H1 (cell line): ENCODE data around the gene RNF43. TPM values are rescaled to one million over a fixed set of nuclear protein-coding genes. Genes with fewer than 3 reads are reported as not detected.

ENCODE experiments used
- CTCF ChIA-PET: fragments of 300-600 bp; sonication (Branson Sonifier 250); formaldehyde crosslinking; loops from one replicate; lab custom pipeline; 2021; ENCODE audit not compliant: partially characterized antibody; lab: Charles Lee
- POLR2A ChIA-PET: fragments of 300-600 bp; sonication (Branson Sonifier 250); formaldehyde crosslinking; loops from one replicate; lab custom pipeline; 2021; ENCODE audit warnings: inconsistent platforms; ENCODE audit not compliant: partially characterized antibody; lab: Charles Lee
- DNase-seq, 2 experiments: peaks; one replicate each; pipeline versions ENCODE4 v3.0.0 to v3.0.0-alpha.2; 2010 to 2022; ENCODE audit warnings: low spot score in 2 of 2, low read depth in 1 of 2, mixed read lengths in 1 of 2
- FAIRE-seq: peaks from 2 replicates; lab custom pipeline; 2011; peaks lifted over from hg19 to GRCh38; lab: Jason Lieb, UNC
- H2AFZ ChIP-seq: 2 replicates; pipeline ENCODE4 v1.8.1; 2012; ENCODE audit warnings: low read length, inconsistent platforms
- H2AK5ac ChIP-seq: 2 replicates; pipeline ENCODE4 v1.6.1; 2013; ENCODE audit warnings: low read depth, low read length
- H2BK120ac ChIP-seq: replicated peaks from 2 replicates; pipeline ENCODE3; 2013; ENCODE audit warnings: low read depth, low read length, inconsistent platforms
- H2BK12ac ChIP-seq: 2 replicates; pipeline ENCODE4 v1.6.1; 2013; ENCODE audit warnings: low read depth, low read length
- H2BK15ac ChIP-seq: 2 replicates; pipeline ENCODE4 v1.6.1; 2013; ENCODE audit warnings: low read length
- H2BK20ac ChIP-seq: 2 replicates; pipeline ENCODE4 v1.6.1; 2013; ENCODE audit warnings: low read length
- H2BK5ac ChIP-seq: 2 replicates; pipeline ENCODE4 v1.6.1; 2013; ENCODE audit warnings: low read depth, low read length
- H3K14ac ChIP-seq: 2 replicates; pipeline ENCODE4 v1.6.1; 2013; ENCODE audit warnings: inconsistent platforms; ENCODE audit not compliant: insufficient read length
- H3K18ac ChIP-seq: 2 replicates; pipeline ENCODE4 v1.6.1; 2013; ENCODE audit warnings: low read length; ENCODE audit errors: extremely low read depth
- H3K23ac ChIP-seq: 2 replicates; pipeline ENCODE4 v1.6.1; 2013; ENCODE audit warnings: inconsistent platforms; ENCODE audit not compliant: insufficient read length
- H3K23me2 ChIP-seq: 2 replicates; pipeline ENCODE4 v1.6.1; 2013; ENCODE audit warnings: low read depth, low read length
- H3K27ac ChIP-seq: 2 replicates; pipeline ENCODE4 v1.6.1; 2011; ENCODE audit warnings: low read depth, low read length, inconsistent platforms
- H3K27me3 ChIP-seq, 4 experiments: replicated peaks in 1 of 4; 1 replicate in 1 of 4; 2 replicates in 3 of 4; pipeline versions ENCODE4 v1.6.1 to v1.8.1; 2011 to 2013; ENCODE audit warnings: low read length in 3 of 4, mild to moderate bottlenecking in 3 of 4, inconsistent platforms in 2 of 4, mixed read lengths in 2 of 4, moderate library complexity in 1 of 4; ENCODE audit not compliant: control insufficient read depth in 3 of 4, insufficient read depth in 3 of 4; ENCODE audit errors: extremely low read depth in 1 of 4
- H3K36me3 ChIP-seq, 4 experiments: 2 replicates each; pipeline versions ENCODE4 v1.6.1 to v1.8.1; 2011 to 2013; ENCODE audit warnings: mild to moderate bottlenecking in 4 of 4, low read length in 3 of 4, moderate library complexity in 2 of 4, control low read depth in 1 of 4, inconsistent platforms in 1 of 4; ENCODE audit not compliant: insufficient read depth in 4 of 4, control insufficient read depth in 2 of 4
- H3K4ac ChIP-seq: replicated peaks from 2 replicates; pipeline ENCODE3; 2013; ENCODE audit warnings: low read length, low read depth, mixed read lengths, inconsistent platforms; ENCODE audit not compliant: insufficient read length
- H3K4me1 ChIP-seq, 4 experiments: replicated peaks in 1 of 4; 1 replicate in 1 of 4; 2 replicates in 3 of 4; pipeline versions ENCODE4 v1.6.1 to v1.8.1; 2011 to 2013; ENCODE audit warnings: low read length in 3 of 4, inconsistent platforms in 2 of 4, mixed read lengths in 1 of 4; ENCODE audit not compliant: insufficient read depth in 4 of 4, control insufficient read depth in 3 of 4
- H3K4me2 ChIP-seq, 2 experiments: 2 replicates each; pipeline versions ENCODE4 v1.6.1 to v1.8.1; 2011 to 2013; ENCODE audit warnings: low read depth in 2 of 2, low read length in 2 of 2, control low read depth in 1 of 2, inconsistent platforms in 1 of 2, mild to moderate bottlenecking in 1 of 2; ENCODE audit not compliant: insufficient read depth in 1 of 2
- H3K4me3 ChIP-seq, 4 experiments: fragments of 200-600, 300-600 bp in 1 of 4; sonication (generic), shearing (Covaris generic), sonication (Bioruptor Twin) in 1 of 4; 2 replicates each; pipeline versions ENCODE4 v1.5.1 to v1.8.1; 2011 to 2016; ENCODE audit warnings: low read length in 4 of 4, low read depth in 3 of 4, control low read depth in 2 of 4, inconsistent platforms in 2 of 4, mild to moderate bottlenecking in 2 of 4, mixed read lengths in 1 of 4, moderate library complexity in 1 of 4; ENCODE audit not compliant: insufficient read depth in 2 of 4; ENCODE audit errors: extremely low read depth in 1 of 4
- H3K56ac ChIP-seq: replicated peaks from 2 replicates; pipeline ENCODE3; 2013; ENCODE audit warnings: low read depth, mild to moderate bottlenecking, mixed read lengths, low read length, inconsistent platforms; ENCODE audit not compliant: insufficient read length
- H3K79me1 ChIP-seq: 2 replicates; pipeline ENCODE4 v1.6.1; 2013; ENCODE audit warnings: low read depth, low read length, control low read depth
- H3K79me2 ChIP-seq, 2 experiments: 2 replicates each; pipeline versions ENCODE4 v1.6.1 to v1.8.1; 2012 to 2013; ENCODE audit warnings: low read length in 2 of 2, mild to moderate bottlenecking in 2 of 2, inconsistent platforms in 1 of 2; ENCODE audit not compliant: insufficient read depth in 2 of 2, control insufficient read depth in 1 of 2
- H3K9ac ChIP-seq, 4 experiments: replicated peaks in 1 of 4; 1 replicate in 1 of 4; 2 replicates in 3 of 4; pipeline versions ENCODE4 v1.6.1 to v1.8.1; 2011 to 2013; ENCODE audit warnings: low read depth in 3 of 4, low read length in 3 of 4, control low read depth in 2 of 4, mild to moderate bottlenecking in 2 of 4, moderate library complexity in 2 of 4, inconsistent platforms in 1 of 4; ENCODE audit errors: extremely low read depth in 1 of 4
- H3K9me3 ChIP-seq, 2 experiments: 2 replicates each; pipeline versions ENCODE4 v1.6.1 to v1.8.1; 2012 to 2013; ENCODE audit warnings: mild to moderate bottlenecking in 2 of 2, moderate library complexity in 2 of 2, control low read depth in 1 of 2, inconsistent platforms in 1 of 2, low read depth in 1 of 2, low read length in 1 of 2, mixed read lengths in 1 of 2; ENCODE audit not compliant: insufficient read depth in 2 of 2
- H4K20me1 ChIP-seq, 2 experiments: replicated peaks in 1 of 2; 2 replicates each; pipeline versions ENCODE3 to v1.8.1; 2011 to 2013; ENCODE audit warnings: inconsistent platforms in 2 of 2, low read length in 2 of 2, mild to moderate bottlenecking in 1 of 2; ENCODE audit not compliant: insufficient read depth in 2 of 2, control insufficient read depth in 1 of 2
- H4K5ac ChIP-seq: 2 replicates; pipeline ENCODE4 v1.6.1; 2013; ENCODE audit warnings: low read length, low read depth, mixed read lengths, inconsistent platforms; ENCODE audit not compliant: insufficient read length
- H4K8ac ChIP-seq: 2 replicates; pipeline ENCODE4 v1.8.0; 2013; ENCODE audit warnings: mild to moderate bottlenecking, moderate library complexity, low read length, inconsistent platforms; ENCODE audit not compliant: insufficient read depth; ENCODE audit errors: extremely low read depth
- H4K91ac ChIP-seq: replicated peaks from 2 replicates; pipeline ENCODE3; 2013; ENCODE audit warnings: low read length, mixed read lengths, inconsistent platforms; ENCODE audit not compliant: insufficient read length
- JUND ChIP-seq: IDR thresholded peaks from 2 replicates; pipeline ENCODE4 v1.6.1; 2011; ENCODE audit warnings: mild to moderate bottlenecking, improper control_type of control experiment, low read length
- MAFK ChIP-seq: IDR thresholded peaks from 2 replicates; pipeline ENCODE4 v1.6.1; 2012; ENCODE audit warnings: low read depth, mild to moderate bottlenecking, improper control_type of control experiment, low read length
- WGBS, 2 experiments: shearing (Covaris generic) in 1 of 2; methylation state at CpG; one replicate each; pipeline versions ENCODE4 v1.1.6 to v1.1.7; 2013 to 2015; ENCODE audit warnings: low lambda C conversion rate in 2 of 2, mixed read lengths in 2 of 2, inconsistent platforms in 1 of 2, low coverage in 1 of 2, missing lambda C conversion rate in 1 of 2; ENCODE audit not compliant: insufficient replicate concordance in 2 of 2, insufficient coverage in 1 of 2, insufficient read length in 1 of 2; ENCODE audit errors: extremely low coverage in 1 of 2, missing lambda C conversion rate in 1 of 2; 5-methylcytosine and 5-hydroxymethylcytosine counted together
- polyA plus RNA-seq, 7 experiments: library from polyadenylated mRNA; depleted of rRNA in 3 of 7; stranded (reverse) in 5 of 7; unstranded in 2 of 7; fragments of >200 nt in 5 of 7; fragments of 200-250 nt in 2 of 7; gene quantifications; 1 replicate in 5 of 7; 2 replicates in 1 of 7; 4 replicates in 1 of 7; pipeline versions ENCODE4 v1.2.1 to v1.2.3, GENCODE V29; 2011 to 2013; ENCODE audit warnings: missing spikeins in 2 of 7, mixed read lengths in 2 of 7
- total RNA-seq: library from RNA; stranded (reverse); fragmentation: NEBNext Ultra II Directional; extraction: Animal tissue kit (Norgen Biotek cat#: 25700); gene quantifications from 2 replicates; pipeline ENCODE4 v1.2.1, GENCODE V29; 2021

Gene RNF43
- total and polyA plus RNA-seq, 2 of the 8 experiments (the other 6 are each of a cell fraction or from before 2014, with no cell fraction given), result 0.89 to 1.5 TPM

GRCh38 chr17:58432806-58433573, 15.7 kb upstream of the RNF43 start:
- Histone ChIP-seq H2BK120ac (no peak overlapping the region), H3K9ac (no peak overlapping the region), H2AFZ (no peak overlapping the region), H3K4me2 (no peak overlapping the region), H3K79me1 (no peaks in the 10 kb centered on the region), H3K27me3 (peaks cover 0 to 2% (median 0%) of the 10 kb centered on the region in 4 experiments; a peak in 1 of 7 replicates), H3K79me2 (no peaks in the 10 kb centered on the region), H4K5ac (no peak overlapping the region), H3K14ac (no peak overlapping the region), H4K8ac (no peak overlapping the region), H3K23ac (no peak overlapping the region)
- POLR2A ChIA-PET, result interaction anchor here (1.0 to 1.1 kb wide), 3 partner anchors 13 to 81 kb away, joined by 3 to 4 read pairs (median 3); partner anchors contain the start of gene SUPT4H1
- no peak for FAIRE-seq
- no peak for TF ChIP-seq MAFK
- no peak for TF ChIP-seq JUND
- TF ChIP-seq, all 59 proteins: peak for 0
- Histone ChIP-seq H2BK5ac (no peak overlapping the region), H3K27ac (no peak overlapping the region), H3K4ac (no peak overlapping the region), H3K9me3 (no peaks in the 10 kb centered on the region), H3K23me2 (no peaks in the 10 kb centered on the region), H4K20me1 (no peaks in the 10 kb centered on the region), H3K18ac (no peak overlapping the region), H2BK15ac (no peak overlapping the region; the same call in 1 of the 2 replicates), H3K36me3 (no peaks in the 10 kb centered on the region), H3K4me1 (no peaks in the 10 kb centered on the region), H3K4me3 (no peak overlapping the region), H2BK20ac (no peak overlapping the region), H2BK12ac (no peak overlapping the region), H3K56ac (no peak overlapping the region), H2AK5ac (no peak overlapping the region), H4K91ac (no peak overlapping the region)
- WGBS, 2 experiments, result 91% methylated on average over 7 of the region's 7 CpGs; no CpG with 5 or more reads in 1 of the 2 experiments
- DNase-seq, result no peak
- CTCF ChIA-PET, result interaction anchor here (0.7 to 3.3 kb wide), 28 partner anchors 10 to 233 kb away, joined by 3 to 24 read pairs (median 4); partner anchors contain the start of gene RNF43
